CD4-positive, alpha-beta memory T cell (primary cell): ENCODE data around the gene EIF5A. TPM values are rescaled to one million over a fixed set of nuclear protein-coding genes. Genes with fewer than 3 reads are reported as not detected.
A peak's percentile ranks its signal among the peaks of the same experiment; 100 is the strongest.

ENCODE experiments used
- CTCF ChIA-PET: fragments of 350-600 bp; sonication (Branson Sonifier 250); formaldehyde crosslinking; loops from one replicate; lab custom pipeline; 2021; ENCODE audit warnings: inconsistent platforms; ENCODE audit not compliant: partially characterized antibody; lab: Charles Lee
- POLR2A ChIA-PET: fragments of 350-600 bp; sonication (Branson Sonifier 250); formaldehyde crosslinking; loops from one replicate; lab custom pipeline; 2021; ENCODE audit not compliant: partially characterized antibody; lab: Charles Lee
- DNase-seq, 5 donors: peaks; one replicate each; pipeline versions ENCODE4 v3.0.0 to v3.0.0-alpha.2; 2020 to 2022; ENCODE audit warnings: mixed read lengths in 1 of 5
- H3K27ac ChIP-seq: one replicate; pipeline ENCODE4 v1.7.0; 2013; ENCODE audit warnings: low read depth, low read length
- H3K27me3 ChIP-seq: 2 replicates; pipeline ENCODE4 v1.7.0; 2013; ENCODE audit warnings: mild to moderate bottlenecking, low read length, moderate library complexity; ENCODE audit not compliant: insufficient read depth
- H3K36me3 ChIP-seq: 2 replicates; pipeline ENCODE4 v1.7.0; 2013; ENCODE audit warnings: mild to moderate bottlenecking, low read length, moderate library complexity; ENCODE audit not compliant: insufficient read depth
- H3K4me1 ChIP-seq: 2 replicates; pipeline ENCODE4 v1.7.0; 2013; ENCODE audit warnings: mild to moderate bottlenecking, low read length, moderate library complexity; ENCODE audit not compliant: insufficient read depth
- H3K4me3 ChIP-seq, 2 donors: one replicate each; pipeline ENCODE4 v1.7.0; 2013; ENCODE audit warnings: low read length in 2 of 2, mild to moderate bottlenecking in 1 of 2
- H3K9me3 ChIP-seq, 2 donors: one replicate each; pipeline ENCODE4 v1.7.0; 2013; ENCODE audit warnings: low read length in 2 of 2, control low read depth in 1 of 2; ENCODE audit not compliant: control insufficient read depth in 1 of 2
- H3K27ac Mint-ChIP-seq, 7 donors: one replicate each; pipeline ENCODE4 v1.8.0; 2020 to 2021; ENCODE audit warnings: mixed read lengths in 7 of 7, mild to moderate bottlenecking in 6 of 7, inconsistent platforms in 3 of 7, moderate library complexity in 3 of 7
- H3K27me3 Mint-ChIP-seq, 2 donors: one replicate each; pipeline ENCODE4 v1.8.0; 2020 to 2021; ENCODE audit warnings: mixed read lengths in 2 of 2
- H3K36me3 Mint-ChIP-seq, 2 donors: one replicate each; pipeline ENCODE4 v1.8.0; 2020 to 2021; ENCODE audit warnings: mixed read lengths in 2 of 2, inconsistent platforms in 1 of 2, mild to moderate bottlenecking in 1 of 2
- H3K4me1 Mint-ChIP-seq, 4 donors: one replicate each; pipeline ENCODE4 v1.8.0; 2020 to 2021; ENCODE audit warnings: mixed read lengths in 4 of 4, mild to moderate bottlenecking in 1 of 4
- H3K4me3 Mint-ChIP-seq, 8 donors: one replicate each; pipeline ENCODE4 v1.8.0; 2020 to 2021; ENCODE audit warnings: mixed read lengths in 8 of 8, mild to moderate bottlenecking in 7 of 8, moderate library complexity in 6 of 8, inconsistent platforms in 3 of 8
- H3K9me3 Mint-ChIP-seq, 8 donors: one replicate each; pipeline ENCODE4 v1.8.0; 2020 to 2021; ENCODE audit warnings: mixed read lengths in 8 of 8, mild to moderate bottlenecking in 5 of 8, inconsistent platforms in 3 of 8, moderate library complexity in 1 of 8
- intact Hi-C: fragments of 100-400 bp; cut with micrococcal nuclease; formaldehyde crosslinking; loops from one replicate; pipeline ENCODE4 v1.15.1; 2023
- polyA plus RNA-seq, 2 donors: library from polyadenylated mRNA; unstranded; fragments of 300-500 nt; fragmentation: Illumina TruSeq; gene quantifications; one replicate each; pipeline ENCODE4 v1.2.3, GENCODE V29; 2021
- total RNA-seq, 2 experiments: library from RNA; stranded (reverse); gene quantifications; one replicate each; pipeline ENCODE4 v1.2.3, GENCODE V29; 2021

EIF5A gene
- 100 to 1,000 TPM; 240 to 244 TPM for total RNA-seq
- polyA plus RNA-seq = 100 to 1,000 TPM; 230 to 850 TPM

- Histone ChIP-seq H3K27me3 (no peaks in the 10 kb centered on the region), H3K4me1 (peaks cover 35% of the 10 kb centered on the region), H3K9me3 (no peaks in the 10 kb centered on the region), H3K4me3 (peak within 1 kb of the TSS; percentile 81 to 85), H3K27ac (peak within 1 kb of the TSS; percentile 100), H3K36me3 (peaks cover 28% of the 10 kb centered on the region)
- Mint-ChIP-seq H3K4me1 (peaks cover 29 to 47% (median 36%) of the 10 kb centered on the region in 4 donors), H3K9me3 (peaks cover 0 to 1% (median 0%) of the 10 kb centered on the region in 8 donors), H3K4me3 (peak within 1 kb of the TSS; percentile 93 to 97 (median 95)), H3K36me3 (peaks cover 27 to 40% of the 10 kb centered on the region in 2 donors), H3K27ac (peak within 1 kb of the TSS; percentile 99 to 100 (median 99)), H3K27me3 (peaks cover 0 to 4% of the 10 kb centered on the region in 2 donors)
- intact Hi-C loops = loop anchor here (1.0 to 5.0 kb wide), 13 partner anchors 8 to 528 kb away; partner anchors contain the start of genes ELP5, FXR2, GPS2 and KCTD11
- POLR2A ChIA-PET = interaction anchor here (0.6 to 1.1 kb wide), 2 partner anchors 56 to 625 kb away, joined by 3 read pairs; partner anchors contain the start of genes CNTROB, CTDNEP1 and TRAPPC1
- peak; percentile 99 to 100 (median 100) for DNase-seq
- CTCF ChIA-PET = interaction anchor here (1.1 to 2.4 kb wide), 2 partner anchors 11 to 28 kb away, joined by 4 to 16 read pairs; no protein-coding TSS in a partner anchor
Measured at GRCh38 chr17:7306911-7307685, at the start of gene EIF5A. Gene EIF5A (plus strand): TSS chr17:7307628. CDS start chr17:7309636, 2,008 bp downstream.

- H3K4me3 ChIP-seq = no peak overlapping the region
- Mint-ChIP-seq H3K27ac (no peak overlapping the region), H3K27me3 (peaks cover under 1 to 10% of the 10 kb centered on the region in 2 donors), H3K9me3 (peaks cover 0 to 1% (median 0%) of the 10 kb centered on the region in 8 donors), H3K36me3 (peaks cover 18 to 41% of the 10 kb centered on the region in 2 donors), H3K4me1 (peaks cover 13 to 34% (median 21%) of the 10 kb centered on the region in 4 donors), H3K4me3 (peak overlapping the region in 1 of 8 donors; percentile 57)
- H3K27ac ChIP-seq = no peak overlapping the region
- peaks cover 7% of the 10 kb centered on the region for H3K36me3 ChIP-seq
- CTCF ChIA-PET = interaction anchor here (1.1 kb wide), 1 partner anchor 37 kb away, joined by 3 read pairs; no protein-coding TSS in a partner anchor
- H3K4me1 ChIP-seq = peaks cover 31% of the 10 kb centered on the region
- intact Hi-C loops = no loop called here
- no peak for DNase-seq
- no peaks in the 10 kb centered on the region for H3K9me3 ChIP-seq
- no peaks in the 10 kb centered on the region for H3K27me3 ChIP-seq
- POLR2A ChIA-PET = interaction anchor here (0.7 to 1.5 kb wide), 2 partner anchors 20 to 24 kb away, joined by 3 to 4 read pairs; no protein-coding TSS in a partner anchor
Measured at GRCh38 chr17:7258731-7259554, 48.5 kb upstream of the EIF5A start.

- Histone ChIP-seq H3K27ac (no peak overlapping the region), H3K36me3 (peaks cover 7% of the 10 kb centered on the region), H3K9me3 (no peaks in the 10 kb centered on the region), H3K4me3 (no peak overlapping the region), H3K27me3 (no peaks in the 10 kb centered on the region), H3K4me1 (peaks cover 31% of the 10 kb centered on the region)
- intact Hi-C loops = no loop called here
- no peak for DNase-seq
- POLR2A ChIA-PET = interaction anchor here (0.6 to 1.5 kb wide), 3 partner anchors 15 to 23 kb away, joined by 3 to 4 read pairs (median 3); no protein-coding TSS in a partner anchor
- CTCF ChIA-PET = interaction anchor here (1.1 kb wide), 1 partner anchor 37 kb away, joined by 3 read pairs; no protein-coding TSS in a partner anchor
- Mint-ChIP-seq H3K4me1 (peaks cover 14 to 35% (median 23%) of the 10 kb centered on the region in 4 donors), H3K27ac (peak overlapping the region in 1 of 7 donors; percentile 27), H3K27me3 (peaks cover 2 to 10% of the 10 kb centered on the region in 2 donors), H3K4me3 (peak overlapping the region in 2 of 8 donors; percentile 45 to 57), H3K9me3 (peaks cover 0 to 1% (median 0%) of the 10 kb centered on the region in 8 donors), H3K36me3 (peaks cover 17 to 35% of the 10 kb centered on the region in 2 donors)
Measured at GRCh38 chr17:7259555-7259889, 47.9 kb upstream of the EIF5A start.

GRCh38 chr17:7260151-7260550 is 47.3 kb upstream of the EIF5A start:
- no peak overlapping the region for H3K27ac ChIP-seq

GRCh38 chr17:7260651-7261378 is 46.6 kb upstream of the EIF5A start:
- no peak overlapping the region for H3K4me3 ChIP-seq
- peak overlapping the region in 3 of 7 donors; percentile 12 to 35 (median 13) for H3K27ac Mint-ChIP-seq
- no peaks in the 10 kb centered on the region for H3K9me3 ChIP-seq
- H3K27me3 Mint-ChIP-seq = peaks cover 2 to 10% of the 10 kb centered on the region in 2 donors
- peak overlapping the region; percentile 46 for H3K27ac ChIP-seq
- peaks cover 7% of the 10 kb centered on the region for H3K36me3 ChIP-seq
- CTCF ChIA-PET = no interaction called here
- intact Hi-C loops = loop anchor here (1.0 kb wide), 1 partner anchor 9 kb away; the partner anchor contains the start of gene ELP5
- no peaks in the 10 kb centered on the region for H3K27me3 ChIP-seq
- H3K9me3 Mint-ChIP-seq = no peaks in the 10 kb centered on the region
- H3K4me3 Mint-ChIP-seq = peak overlapping the region; percentile 38 to 78 (median 56)
- peaks cover 13 to 26% of the 10 kb centered on the region in 2 donors for H3K36me3 Mint-ChIP-seq
- DNase-seq = no peak
- H3K4me1 Mint-ChIP-seq = peaks cover 14 to 31% (median 23%) of the 10 kb centered on the region in 4 donors
- peaks cover 31% of the 10 kb centered on the region for H3K4me1 ChIP-seq
- POLR2A ChIA-PET = interaction anchor here (0.9 to 1.5 kb wide), 5 partner anchors 9 to 76 kb away, joined by 3 to 4 read pairs (median 3); partner anchors contain the start of genes ACAP1, CTDNEP1 and GABARAP

More at GRCh38 chr17:7260151-7260550, 47.3 kb upstream of the EIF5A start:
- peaks cover 2 to 10% of the 10 kb centered on the region in 2 donors for H3K27me3 Mint-ChIP-seq
- H3K27ac Mint-ChIP-seq = peak overlapping the region in 4 of 7 donors; percentile 22 to 60 (median 38)
- ChIA-PET POLR2A (interaction anchor here (0.6 to 1.5 kb wide), 2 partner anchors 16 to 19 kb away, joined by 3 to 4 read pairs; no protein-coding TSS in a partner anchor), CTCF (no interaction called here)
- peak overlapping the region in 7 of 8 donors; percentile 49 to 78 (median 57) for H3K4me3 Mint-ChIP-seq
- peaks cover 14 to 31% (median 23%) of the 10 kb centered on the region in 4 donors for H3K4me1 Mint-ChIP-seq
- no peaks in the 10 kb centered on the region for H3K9me3 ChIP-seq
- no peak overlapping the region for H3K4me3 ChIP-seq
- H3K9me3 Mint-ChIP-seq = no peaks in the 10 kb centered on the region
- H3K36me3 Mint-ChIP-seq = peaks cover 13 to 29% of the 10 kb centered on the region in 2 donors
- no peak for DNase-seq
- H3K4me1 ChIP-seq = peaks cover 31% of the 10 kb centered on the region
- H3K27me3 ChIP-seq = no peaks in the 10 kb centered on the region
- peaks cover 7% of the 10 kb centered on the region for H3K36me3 ChIP-seq
- intact Hi-C loops = no loop called here
